Panc1 (cell line): ENCODE measurements around the gene TCOF1. TPM values are rescaled to one million over a fixed set of nuclear protein-coding genes. Genes with fewer than 3 reads are reported as not detected.

Experiments
- ATAC-seq: fragments of 200-7000 bp; cut with Tn5 transposase; 2 replicates; pipeline ENCODE4 v1.9.1; 2020; ENCODE audit warnings: mild to moderate bottlenecking, moderate library complexity
- BruUV-seq: library from RNA; stranded (reverse); fragments of 400-500 nt; replicated peaks from 2 replicates; lab custom pipeline; 2021; lab: Mats Ljungman, UMichigan
- CTCF ChIA-PET: fragments of 300-600 bp; sonication (Branson Sonifier 250); formaldehyde crosslinking; loops from one replicate; lab custom pipeline; 2022; ENCODE audit warnings: antibody characterized with exemption; lab: Charles Lee
- POLR2A ChIA-PET: fragments of 300-600 bp; sonication (Branson Sonifier 250); formaldehyde crosslinking; loops from one replicate; lab custom pipeline; 2022; ENCODE audit warnings: antibody characterized with exemption; lab: Charles Lee
- DNase-seq: peaks from one replicate; pipeline ENCODE4 v3.0.0-alpha.2; 2010; ENCODE audit warnings: low read depth, low spot score
- H3K27ac ChIP-seq: 2 replicates; pipeline ENCODE4 v1.5.1; 2011; ENCODE audit warnings: mild to moderate bottlenecking, low read length, inconsistent platforms
- H3K27me3 ChIP-seq: fragments of 200-500 bp; sonication (Bioruptor generic); 2 replicates; pipeline ENCODE4 v1.6.0; 2014; ENCODE audit warnings: low read length, inconsistent platforms; ENCODE audit not compliant: control insufficient read depth, insufficient read depth
- H3K36me3 ChIP-seq: fragments of 200-500 bp; sonication (Bioruptor generic); 2 replicates; pipeline ENCODE4 v1.5.1; 2014; ENCODE audit warnings: inconsistent platforms, mild to moderate bottlenecking, low read length, moderate library complexity; ENCODE audit not compliant: control insufficient read depth, insufficient read depth
- H3K4me1 ChIP-seq: 2 replicates; pipeline ENCODE4 v1.5.1; 2011; ENCODE audit warnings: inconsistent platforms, mild to moderate bottlenecking, low read length, moderate library complexity; ENCODE audit not compliant: control insufficient read depth, insufficient read depth
- H3K4me3 ChIP-seq, 2 experiments: 2 replicates each; pipeline ENCODE4 v1.5.1; 2011 to 2012; ENCODE audit warnings: low read depth in 2 of 2, low read length in 2 of 2, mild to moderate bottlenecking in 2 of 2, inconsistent platforms in 1 of 2, moderate library complexity in 1 of 2
- H3K9me3 ChIP-seq: fragments of 200-500 bp; sonication (Bioruptor generic); 2 replicates; pipeline ENCODE4 v1.5.1; 2014; ENCODE audit warnings: low read depth, mild to moderate bottlenecking, inconsistent platforms, low read length, moderate library complexity; ENCODE audit not compliant: control insufficient read depth, insufficient read depth
- CTCF ChIP-seq: fragments of 450-650 bp; IDR thresholded peaks from 2 replicates; pipeline ENCODE4 v1.5.1; 2017; ENCODE audit warnings: mild to moderate bottlenecking
- POLR2AphosphoS5 ChIP-seq: IDR thresholded peaks from 2 replicates; pipeline ENCODE4 v1.6.1; 2012; ENCODE audit warnings: mild to moderate bottlenecking, low read depth, low read length, moderate library complexity
- REST ChIP-seq, 2 experiments: IDR thresholded peaks; 2 replicates each; pipeline ENCODE4 v1.6.1; 2011 to 2012; ENCODE audit warnings: low read depth in 2 of 2, control low read depth in 1 of 2, low read length in 1 of 2, mild to moderate bottlenecking in 1 of 2, moderate library complexity in 1 of 2; ENCODE audit not compliant: insufficient read depth in 1 of 2
- SIN3A ChIP-seq: IDR thresholded peaks from 2 replicates; pipeline ENCODE4 v1.6.1; 2012; ENCODE audit warnings: low read depth, mild to moderate bottlenecking, low read length, moderate library complexity, borderline replicate concordance; ENCODE audit not compliant: insufficient read depth
- TCF7L2 ChIP-seq: IDR thresholded peaks from 2 replicates; pipeline ENCODE4 v1.6.1; 2011; ENCODE audit warnings: mild to moderate bottlenecking, low read depth, low read length, inconsistent platforms
- in situ Hi-C: cut with HindIII; loops from 2 replicates; pipeline ENCODE4 v1.10.0; 2016; ENCODE audit warnings: low sequenced_read_pairs, low pct_unique_long_range_greater_than_20kb
- intact Hi-C: fragments of 100-400 bp; cut with micrococcal nuclease; formaldehyde crosslinking; loops from one replicate; pipeline ENCODE4 v1.10.0; 2022; ENCODE audit not compliant: unreplicated experiment
- total RNA-seq: library from RNA; stranded (reverse); gene quantifications from one replicate; pipeline ENCODE4 v1.2.1, GENCODE V29; 2021; ENCODE audit not compliant: unreplicated experiment

The TCOF1 gene
- total RNA-seq, 1 experiment from 2014 or later = 92.8 TPM

GRCh38 chr5:150352244-150353031, 5.1 kb upstream of the TCOF1 start:
- in situ Hi-C loops = no loop called here
- BruUV-seq = no TSS peak
- POLR2A ChIA-PET = interaction anchor here (0.6 kb wide), 1 partner anchor 216 kb away, joined by 3 read pairs; no protein-coding TSS in a partner anchor
- ATAC-seq (no peak), DNase-seq (no peak)
- CTCF ChIA-PET = interaction anchor here (0.6 kb wide), 1 partner anchor 45 kb away, joined by 3 read pairs; no protein-coding TSS in a partner anchor
- H3K27ac ChIP-seq = no peak overlapping the region
- intact Hi-C loops = no loop called here
- H3K27me3 ChIP-seq = no peaks in the 10 kb centered on the region
- H3K4me1 ChIP-seq = peaks cover 14% of the 10 kb centered on the region
- H3K4me3 ChIP-seq = no peak overlapping the region
- no peaks in the 10 kb centered on the region for H3K36me3 ChIP-seq
- no peaks in the 10 kb centered on the region for H3K9me3 ChIP-seq
- TF ChIP-seq REST (IDR thresholded peaks at IDR 0.05; ENCODE audit: insufficient read depth in 1 of 2, low read depth in 2 of 2, low read length in 1 of 2) (no peak), POLR2AphosphoS5 (no peak), SIN3A (no peak), TCF7L2 (no peak), CTCF (no peak)

GRCh38 chr5:150353032-150353675, 4.3 kb upstream of the TCOF1 start:
- H3K27me3 ChIP-seq = no peaks in the 10 kb centered on the region
- no peak for DNase-seq
- no peak overlapping the region for H3K4me3 ChIP-seq
- ChIA-PET CTCF (no interaction called here), POLR2A (no interaction called here)
- peaks cover 13% of the 10 kb centered on the region for H3K4me1 ChIP-seq
- BruUV-seq = no TSS peak
- H3K9me3 ChIP-seq = no peaks in the 10 kb centered on the region
- in situ Hi-C loops (no loop called here), intact Hi-C loops (no loop called here)
- TF ChIP-seq CTCF (no peak), TCF7L2 (no peak), SIN3A (no peak), POLR2AphosphoS5 (no peak), REST (IDR thresholded peaks at IDR 0.05; ENCODE audit: insufficient read depth in 1 of 2, low read depth in 2 of 2, low read length in 1 of 2) (no peak)
- no peaks in the 10 kb centered on the region; the same call in 1 of the 2 replicates for H3K36me3 ChIP-seq
- no peak for ATAC-seq
- no peak overlapping the region for H3K27ac ChIP-seq
